GM12874 (cell line): ENCODE measurements around the gene SDR42E1.

Experiments used
- TF ChIP-seq, protein P1 (sequence below): IDR thresholded peaks from 2 replicates; pipeline ENCODE4 v1.5.1; 2011; ENCODE audit warnings: low read depth, mild to moderate bottlenecking, control low read depth, low read length, moderate library complexity; ENCODE audit not compliant: insufficient read depth

SDR42E1 gene

GRCh38 chr16:82050909-82051357, 39.7 kb upstream of the SDR42E1 start:
- TF ChIP-seq, protein P1, sequence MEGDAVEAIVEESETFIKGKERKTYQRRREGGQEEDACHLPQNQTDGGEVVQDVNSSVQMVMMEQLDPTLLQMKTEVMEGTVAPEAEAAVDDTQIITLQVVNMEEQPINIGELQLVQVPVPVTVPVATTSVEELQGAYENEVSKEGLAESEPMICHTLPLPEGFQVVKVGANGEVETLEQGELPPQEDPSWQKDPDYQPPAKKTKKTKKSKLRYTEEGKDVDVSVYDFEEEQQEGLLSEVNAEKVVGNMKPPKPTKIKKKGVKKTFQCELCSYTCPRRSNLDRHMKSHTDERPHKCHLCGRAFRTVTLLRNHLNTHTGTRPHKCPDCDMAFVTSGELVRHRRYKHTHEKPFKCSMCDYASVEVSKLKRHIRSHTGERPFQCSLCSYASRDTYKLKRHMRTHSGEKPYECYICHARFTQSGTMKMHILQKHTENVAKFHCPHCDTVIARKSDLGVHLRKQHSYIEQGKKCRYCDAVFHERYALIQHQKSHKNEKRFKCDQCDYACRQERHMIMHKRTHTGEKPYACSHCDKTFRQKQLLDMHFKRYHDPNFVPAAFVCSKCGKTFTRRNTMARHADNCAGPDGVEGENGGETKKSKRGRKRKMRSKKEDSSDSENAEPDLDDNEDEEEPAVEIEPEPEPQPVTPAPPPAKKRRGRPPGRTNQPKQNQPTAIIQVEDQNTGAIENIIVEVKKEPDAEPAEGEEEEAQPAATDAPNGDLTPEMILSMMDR: no peak

DNA sequence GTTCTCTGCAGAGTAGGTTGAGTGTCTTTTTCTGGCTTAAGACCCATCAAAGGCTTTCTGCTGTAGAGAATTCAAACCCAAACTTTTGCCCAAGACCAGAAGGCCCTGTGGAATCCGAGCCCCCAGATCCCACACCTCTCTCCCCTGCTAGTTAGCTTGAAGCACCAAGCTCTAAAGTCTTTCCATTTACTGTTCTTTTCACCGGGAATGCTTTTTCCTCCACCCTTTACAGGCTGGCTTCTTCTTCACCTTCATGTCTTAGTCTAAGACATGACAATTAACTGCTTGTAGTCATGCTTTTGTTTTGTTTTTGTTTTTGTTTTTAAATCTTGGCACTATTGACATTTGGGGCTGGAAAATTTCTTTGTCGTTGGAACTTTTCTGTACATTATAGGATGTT, 39.2 kb upstream of the SDR42E1 start:
- TF ChIP-seq, protein P1: no peak

DNA sequence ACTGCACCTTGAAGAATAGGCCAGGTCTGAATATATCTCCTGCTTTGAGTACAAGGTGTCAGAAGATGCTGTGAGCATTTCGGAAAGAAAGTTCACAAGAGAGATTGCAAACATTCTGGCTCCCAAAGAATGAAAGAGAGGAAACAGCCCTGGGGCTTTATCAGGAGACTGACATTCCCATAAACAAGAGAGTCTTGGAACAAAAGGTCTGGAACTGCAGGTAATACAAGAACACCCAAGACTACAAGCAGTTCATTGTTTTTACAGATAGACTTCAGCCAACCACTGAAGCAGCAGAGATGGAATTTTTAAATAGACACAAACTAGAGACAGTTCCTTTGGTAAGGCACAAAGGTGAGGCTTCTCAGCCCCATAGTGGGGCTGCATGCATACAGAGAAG, 38.2 kb upstream of the SDR42E1 start:
- TF ChIP-seq, protein P1: no peak

DNA sequence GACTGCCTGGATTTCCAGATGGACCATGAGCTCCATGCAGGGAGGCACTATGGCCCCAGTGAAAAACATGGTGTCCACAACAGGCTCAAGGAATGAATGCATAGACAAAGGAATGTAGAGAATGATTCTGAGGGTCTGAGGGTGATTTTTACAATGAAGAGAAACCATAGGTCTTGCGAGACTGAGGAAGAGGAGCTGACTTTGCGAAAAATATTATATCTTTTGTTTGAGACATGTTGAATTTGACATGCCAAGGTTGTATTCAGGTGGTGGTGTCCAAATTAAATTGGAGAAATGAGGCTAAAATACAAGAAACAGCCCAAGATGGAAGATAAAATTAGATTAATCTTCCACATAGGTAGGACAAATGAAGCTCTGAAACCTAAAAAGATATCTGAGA, 36.5 kb upstream of the SDR42E1 start:
- TF ChIP-seq, protein P1: no peak

DNA sequence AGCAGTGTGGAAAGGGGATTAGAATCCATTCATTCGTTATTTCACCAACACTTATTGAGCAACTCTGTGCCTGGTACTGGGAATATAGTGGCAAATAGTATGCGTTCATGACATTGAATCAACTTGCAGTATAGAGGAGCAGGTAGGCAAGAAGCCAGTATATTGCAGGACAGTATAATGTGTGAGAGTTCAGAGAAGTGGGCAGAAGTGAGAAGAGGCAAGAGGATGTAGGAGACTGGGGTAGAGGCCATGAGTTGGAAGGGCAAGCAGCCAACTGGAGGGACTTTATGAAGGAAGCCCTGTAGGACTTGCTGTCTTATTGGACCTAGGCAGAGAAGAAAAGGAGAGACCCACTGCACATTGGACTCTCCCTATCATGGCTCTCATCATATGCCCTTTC, 36.1 kb upstream of the SDR42E1 start:
- TF ChIP-seq, protein P1: no peak

DNA sequence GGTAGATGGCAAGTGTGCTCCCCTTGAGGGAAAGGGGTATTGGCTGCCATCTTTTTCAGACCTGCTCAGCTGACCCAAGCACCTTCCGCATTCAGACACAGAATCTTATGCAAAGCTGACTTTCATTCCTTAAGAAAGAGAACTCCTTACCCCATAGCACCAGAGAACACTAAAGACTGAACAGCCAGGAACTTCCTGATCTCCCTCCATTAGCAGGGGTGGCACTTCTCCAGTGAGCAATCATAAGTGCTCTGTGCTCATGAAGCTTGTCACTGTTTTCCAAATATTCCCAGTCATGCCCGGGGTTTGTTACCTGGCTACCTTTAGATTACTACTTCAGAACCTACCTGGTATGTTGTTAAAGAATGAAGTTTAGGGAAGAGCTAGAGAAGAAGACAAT, 35.7 kb upstream of the SDR42E1 start:
- TF ChIP-seq, protein P1: no peak

GRCh38 chr16:82046541-82046940, 35.3 kb upstream of the SDR42E1 start:
- TF ChIP-seq, protein P1: no peak

DNA sequence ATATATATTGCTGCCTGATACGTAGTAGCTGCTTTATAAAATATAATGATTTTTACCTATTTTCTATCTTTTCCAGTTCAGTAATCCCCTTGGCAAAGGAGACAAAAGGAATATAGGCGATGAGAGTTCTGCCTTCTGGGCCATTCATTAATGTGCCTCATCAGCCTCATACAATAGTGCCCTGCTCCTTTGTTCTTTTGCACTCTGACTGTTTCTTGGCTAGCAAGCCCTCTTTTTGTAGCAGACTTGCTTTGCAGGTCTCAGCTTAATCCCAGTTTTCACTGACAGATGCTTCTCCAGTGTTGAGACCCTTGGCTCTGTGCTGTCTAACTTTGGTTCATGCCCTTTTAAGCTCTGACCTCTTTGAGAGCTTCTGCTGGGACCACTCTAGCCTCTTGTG, 34.2 kb upstream of the SDR42E1 start:
- TF ChIP-seq, protein P1: no peak
